K562 (cell line): ENCODE results near the gene MCL1. TPM values are rescaled to one million over a fixed set of nuclear protein-coding genes. Genes with fewer than 3 reads are reported as not detected.

ENCODE experiments used
- ARHGAP35 ChIP-seq: fragments of 450-650 bp; IDR thresholded peaks from 2 replicates; pipeline ENCODE4 v1.6.1; 2018; ENCODE audit not compliant: partially characterized antibody
- BRD9 ChIP-seq: fragments of 450-650 bp; IDR thresholded peaks from 2 replicates; pipeline ENCODE4 v1.6.1; 2018; ENCODE audit warnings: low read depth; ENCODE audit not compliant: partially characterized antibody
- E2F3 ChIP-seq: fragments of 250-450 bp; sonication (Bioruptor Pico); IDR thresholded peaks from 2 replicates; pipeline ENCODE4 v1.4.0; 2020; ENCODE audit warnings: mild to moderate bottlenecking
- EGR1 ChIP-seq: fragments of 450-650 bp; conservative IDR thresholded peaks from 2 replicates; pipeline ENCODE4 v1.6.1; 2017; ENCODE audit warnings: mild to moderate bottlenecking
- EP400 ChIP-seq: fragments of 450-650 bp; IDR thresholded peaks from 2 replicates; pipeline ENCODE4 v1.6.1; 2017; ENCODE audit warnings: antibody characterized with exemption, mild to moderate bottlenecking, moderate library complexity
- FOSL1 ChIP-seq: fragments of 200-800 bp; sonication (Bioruptor generic); conservative IDR thresholded peaks from 2 replicates; pipeline ENCODE4 v1.6.1; 2016; ENCODE audit warnings: missing genetic modification characterization, missing compliant biosample characterization
- FOXA3 ChIP-seq, 2 experiments: fragments of 450-650 bp in 1 of 2; sonication (generic) in 1 of 2; formaldehyde crosslinking; IDR thresholded peaks in 1 of 2; conservative IDR thresholded peaks in 1 of 2; 2 replicates each; pipeline versions ENCODE4 v1.4.0 to v1.8.0; 2020 to 2022; ENCODE audit warnings: mild to moderate bottlenecking in 2 of 2, missing genetic modification reagents in 1 of 2
- KDM5B ChIP-seq: fragments of 200-600 bp; sonication (generic); IDR thresholded peaks from 2 replicates; pipeline ENCODE4 v1.6.1; 2012; ENCODE audit warnings: low read depth, mild to moderate bottlenecking, moderate library complexity, low read length, control low read depth, inconsistent platforms; ENCODE audit not compliant: insufficient replicate concordance
- KLF13 ChIP-seq: fragments of 450-650 bp; IDR thresholded peaks from 2 replicates; pipeline ENCODE4 v1.6.1; 2016; ENCODE audit warnings: missing genetic modification characterization, low read depth, mild to moderate bottlenecking, missing compliant biosample characterization, moderate library complexity, borderline replicate concordance
- MCM5 ChIP-seq: fragments of 450-650 bp; IDR thresholded peaks from 2 replicates; pipeline ENCODE4 v1.6.1; 2016; ENCODE audit warnings: low read depth
- NRF1 ChIP-seq, 2 experiments: fragments of 450-650 bp; IDR thresholded peaks in 1 of 2; conservative IDR thresholded peaks in 1 of 2; 2 replicates each; pipeline ENCODE4 v1.6.1; 2014; ENCODE audit warnings: mild to moderate bottlenecking in 2 of 2
- RBBP5 ChIP-seq: fragments of 200-600 bp; sonication (generic); IDR thresholded peaks from 2 replicates; pipeline ENCODE4 v1.6.1; 2012; ENCODE audit warnings: borderline replicate concordance, mild to moderate bottlenecking, low read length, control low read depth, inconsistent platforms; ENCODE audit not compliant: insufficient read depth, poor library complexity, severe bottlenecking
- SRSF9 ChIP-seq: fragments of 200-400 bp; formaldehyde crosslinking; IDR thresholded peaks from 2 replicates; pipeline ENCODE4 v1.6.1; 2017; ENCODE audit warnings: low read depth, low read length, borderline replicate concordance
- TCF3 ChIP-seq: sonication (generic); formaldehyde crosslinking; IDR thresholded peaks from 2 replicates; pipeline ENCODE4 v1.4.0; 2020; ENCODE audit warnings: mild to moderate bottlenecking, missing genetic modification reagents
- ZNF431 ChIP-seq: sonication (generic); formaldehyde crosslinking; IDR thresholded peaks from 2 replicates; pipeline ENCODE4 v1.8.0; 2022; ENCODE audit warnings: mild to moderate bottlenecking, missing genetic modification reagents
- ZNF695 ChIP-seq: fragments of 450-650 bp; formaldehyde crosslinking; IDR thresholded peaks from 2 replicates; pipeline ENCODE4 v1.4.0; 2020; ENCODE audit warnings: mild to moderate bottlenecking, moderate library complexity
- polyA plus RNA-seq, 8 experiments: library from polyadenylated mRNA; depleted of rRNA in 4 of 8; stranded (reverse) in 5 of 8; unstranded in 3 of 8; fragments of >200 nt; fragmentation: Nextera tagmentation in 2 of 8; fragmentation: Illumina TruSeq in 1 of 8; extraction: Ambion mirVana in 2 of 8; extraction: Trizol in 1 of 8; gene quantifications; 2 replicates each; pipeline versions ENCODE4 v1.2.1 to v1.2.3, GENCODE V29; 2011 to 2014; ENCODE audit warnings: inconsistent platforms in 1 of 8, missing spikeins in 1 of 8
- total RNA-seq, 7 experiments: library from RNA; depleted of rRNA in 6 of 7; stranded (reverse); fragments of >200 nt in 6 of 7; fragmentation: Illumina TruSeq in 2 of 7; extraction: Trizol in 2 of 7; gene quantifications; 2 replicates each; pipeline versions ENCODE4 v1.2.1 to v1.2.3, GENCODE V29; 2011 to 2021; ENCODE audit warnings: low replicate concordance in 1 of 7
- TF ChIP-seq, protein P1 (sequence below), 2 experiments: fragments of 150-350 bp in 1 of 2; IDR thresholded peaks; 2 replicates each; pipeline ENCODE4 v1.6.1; 2012 to 2016; ENCODE audit warnings: low read depth in 2 of 2, low read length in 2 of 2, mild to moderate bottlenecking in 1 of 2, moderate library complexity in 1 of 2
- TF ChIP-seq, protein P2 (sequence below): sonication (generic); formaldehyde crosslinking; IDR thresholded peaks from 2 replicates; pipeline ENCODE4 v1.8.0; 2022; ENCODE audit warnings: missing genetic modification reagents, mild to moderate bottlenecking, moderate library complexity, borderline replicate concordance
- TF ChIP-seq, protein P3 (sequence below): fragments of 150-350 bp; IDR thresholded peaks from 2 replicates; pipeline ENCODE4 v1.6.1; 2014; ENCODE audit warnings: low read depth, mild to moderate bottlenecking, low read length, borderline replicate concordance

Gene MCL1
- total and polyA plus RNA-seq, 9 of the 15 experiments (the other 6 are each of a cell fraction or from before 2014, with no cell fraction given) = 27.1 to 224 (median 138) TPM

- TF ChIP-seq, protein P1, sequence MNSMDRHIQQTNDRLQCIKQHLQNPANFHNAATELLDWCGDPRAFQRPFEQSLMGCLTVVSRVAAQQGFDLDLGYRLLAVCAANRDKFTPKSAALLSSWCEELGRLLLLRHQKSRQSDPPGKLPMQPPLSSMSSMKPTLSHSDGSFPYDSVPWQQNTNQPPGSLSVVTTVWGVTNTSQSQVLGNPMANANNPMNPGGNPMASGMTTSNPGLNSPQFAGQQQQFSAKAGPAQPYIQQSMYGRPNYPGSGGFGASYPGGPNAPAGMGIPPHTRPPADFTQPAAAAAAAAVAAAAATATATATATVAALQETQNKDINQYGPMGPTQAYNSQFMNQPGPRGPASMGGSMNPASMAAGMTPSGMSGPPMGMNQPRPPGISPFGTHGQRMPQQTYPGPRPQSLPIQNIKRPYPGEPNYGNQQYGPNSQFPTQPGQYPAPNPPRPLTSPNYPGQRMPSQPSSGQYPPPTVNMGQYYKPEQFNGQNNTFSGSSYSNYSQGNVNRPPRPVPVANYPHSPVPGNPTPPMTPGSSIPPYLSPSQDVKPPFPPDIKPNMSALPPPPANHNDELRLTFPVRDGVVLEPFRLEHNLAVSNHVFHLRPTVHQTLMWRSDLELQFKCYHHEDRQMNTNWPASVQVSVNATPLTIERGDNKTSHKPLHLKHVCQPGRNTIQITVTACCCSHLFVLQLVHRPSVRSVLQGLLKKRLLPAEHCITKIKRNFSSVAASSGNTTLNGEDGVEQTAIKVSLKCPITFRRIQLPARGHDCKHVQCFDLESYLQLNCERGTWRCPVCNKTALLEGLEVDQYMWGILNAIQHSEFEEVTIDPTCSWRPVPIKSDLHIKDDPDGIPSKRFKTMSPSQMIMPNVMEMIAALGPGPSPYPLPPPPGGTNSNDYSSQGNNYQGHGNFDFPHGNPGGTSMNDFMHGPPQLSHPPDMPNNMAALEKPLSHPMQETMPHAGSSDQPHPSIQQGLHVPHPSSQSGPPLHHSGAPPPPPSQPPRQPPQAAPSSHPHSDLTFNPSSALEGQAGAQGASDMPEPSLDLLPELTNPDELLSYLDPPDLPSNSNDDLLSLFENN (IDR thresholded peaks at IDR 0.05; ENCODE audit: low read depth in 2 of 2, low read length in 2 of 2) = no peak
- TF ChIP-seq, protein P2, sequence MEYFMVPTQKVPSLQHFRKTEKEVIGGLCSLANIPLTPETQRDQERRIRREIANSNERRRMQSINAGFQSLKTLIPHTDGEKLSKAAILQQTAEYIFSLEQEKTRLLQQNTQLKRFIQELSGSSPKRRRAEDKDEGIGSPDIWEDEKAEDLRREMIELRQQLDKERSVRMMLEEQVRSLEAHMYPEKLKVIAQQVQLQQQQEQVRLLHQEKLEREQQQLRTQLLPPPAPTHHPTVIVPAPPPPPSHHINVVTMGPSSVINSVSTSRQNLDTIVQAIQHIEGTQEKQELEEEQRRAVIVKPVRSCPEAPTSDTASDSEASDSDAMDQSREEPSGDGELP (CRISPR knock-in tag) = peak; percentile 65; the same call in 1 of the 2 replicates
- TF ChIP-seq EGR1 = peak; percentile 94
- TF ChIP-seq, protein P3, sequence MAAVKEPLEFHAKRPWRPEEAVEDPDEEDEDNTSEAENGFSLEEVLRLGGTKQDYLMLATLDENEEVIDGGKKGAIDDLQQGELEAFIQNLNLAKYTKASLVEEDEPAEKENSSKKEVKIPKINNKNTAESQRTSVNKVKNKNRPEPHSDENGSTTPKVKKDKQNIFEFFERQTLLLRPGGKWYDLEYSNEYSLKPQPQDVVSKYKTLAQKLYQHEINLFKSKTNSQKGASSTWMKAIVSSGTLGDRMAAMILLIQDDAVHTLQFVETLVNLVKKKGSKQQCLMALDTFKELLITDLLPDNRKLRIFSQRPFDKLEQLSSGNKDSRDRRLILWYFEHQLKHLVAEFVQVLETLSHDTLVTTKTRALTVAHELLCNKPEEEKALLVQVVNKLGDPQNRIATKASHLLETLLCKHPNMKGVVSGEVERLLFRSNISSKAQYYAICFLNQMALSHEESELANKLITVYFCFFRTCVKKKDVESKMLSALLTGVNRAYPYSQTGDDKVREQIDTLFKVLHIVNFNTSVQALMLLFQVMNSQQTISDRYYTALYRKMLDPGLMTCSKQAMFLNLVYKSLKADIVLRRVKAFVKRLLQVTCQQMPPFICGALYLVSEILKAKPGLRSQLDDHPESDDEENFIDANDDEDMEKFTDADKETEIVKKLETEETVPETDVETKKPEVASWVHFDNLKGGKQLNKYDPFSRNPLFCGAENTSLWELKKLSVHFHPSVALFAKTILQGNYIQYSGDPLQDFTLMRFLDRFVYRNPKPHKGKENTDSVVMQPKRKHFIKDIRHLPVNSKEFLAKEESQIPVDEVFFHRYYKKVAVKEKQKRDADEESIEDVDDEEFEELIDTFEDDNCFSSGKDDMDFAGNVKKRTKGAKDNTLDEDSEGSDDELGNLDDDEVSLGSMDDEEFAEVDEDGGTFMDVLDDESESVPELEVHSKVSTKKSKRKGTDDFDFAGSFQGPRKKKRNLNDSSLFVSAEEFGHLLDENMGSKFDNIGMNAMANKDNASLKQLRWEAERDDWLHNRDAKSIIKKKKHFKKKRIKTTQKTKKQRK = no peak
- TF ChIP-seq EP400 = peak; percentile 36; the same call in 1 of the 2 replicates
- no peak for TF ChIP-seq BRD9
- TF ChIP-seq ZNF431 (CRISPR knock-in tag) = no peak
- TF ChIP-seq ARHGAP35 = no peak
- peak; percentile 18 to 38; a peak in 2 of 4 replicates for TF ChIP-seq NRF1 (conservative IDR thresholded peaks at IDR 0.05 in 1 of 2, IDR thresholded peaks at IDR 0.05 in 1 of 2)
- no peak for TF ChIP-seq ZNF695 (CRISPR knock-in tag)
- TF ChIP-seq TCF3 = peak; percentile 42; the same call in 1 of the 2 replicates
- TF ChIP-seq MCM5 = no peak
- TF ChIP-seq FOXA3 (CRISPR knock-in tag; conservative IDR thresholded peaks at IDR 0.05 in 1 of 2, IDR thresholded peaks at IDR 0.05 in 1 of 2) = no peak
- TF ChIP-seq KDM5B = peak; percentile 29
- no peak for TF ChIP-seq SRSF9
- TF ChIP-seq FOSL1 (tag) = peak; percentile 67
- peak; percentile 47; the same call in 1 of the 2 replicates for TF ChIP-seq KLF13 (tag)
- TF ChIP-seq RBBP5 = no peak
- TF ChIP-seq E2F3 (CRISPR knock-in tag) = no peak
These were observed 27.1 kb downstream of the MCL1 start (continued) for GRCh38 chr1:150552128-150552910.
